Lower leg skin (tissue), 4 donors: ENCODE measurements around the gene PKD1. TPM values are rescaled to one million over a fixed set of nuclear protein-coding genes. Genes with fewer than 3 reads are reported as not detected.

ENCODE experiments used
- DNase-seq, 2 donors: peaks; one replicate each; pipeline ENCODE4 v3.0.0-alpha.2; 2019; ENCODE audit warnings: low spot score in 2 of 2
- H3K4me3 ChIP-seq: fragments of 200-600 bp; sonication (generic); 2 replicates; pipeline ENCODE4 v1.5.1; 2017; ENCODE audit warnings: mild to moderate bottlenecking, low read depth; ENCODE audit not compliant: poor library complexity, severe bottlenecking
- CTCF ChIP-seq, 3 donors: fragments of 450-650 bp; IDR thresholded peaks; one replicate each; pipeline ENCODE4 v1.5.1; 2016; ENCODE audit warnings: antibody characterized with exemption in 3 of 3, mild to moderate bottlenecking in 3 of 3, moderate library complexity in 2 of 3
- POLR2A ChIP-seq, 2 donors: fragments of 450-650 bp; IDR thresholded peaks; one replicate each; pipeline ENCODE4 v1.6.1; 2016 to 2017; ENCODE audit warnings: antibody characterized with exemption in 2 of 2, mild to moderate bottlenecking in 1 of 2, moderate library complexity in 1 of 2
- WGBS, 2 donors: methylation state at CpG; one replicate each; pipeline ENCODE4 v1.1.5; 2018; 5-methylcytosine and 5-hydroxymethylcytosine counted together
- intact Hi-C: fragments of 100-400 bp; cut with DNase I; formaldehyde crosslinking; loops from one replicate; pipeline ENCODE4 v1.15.0; 2023; ENCODE audit warnings: low total_unique reads
- total RNA-seq, 4 donors: library from RNA; depleted of rRNA; stranded (reverse); fragments of >200 nt; gene quantifications; one replicate each; pipeline ENCODE4 v1.1.0, GENCODE V29; 2016

Gene PKD1
- total RNA-seq, 4 donors from 2014 or later = 125 to 266 (median 192) TPM

GRCh38 chr16:2084895-2085625 lies 50.6 kb downstream of the PKD1 start:
- DNase-seq = no peak
- no peak overlapping the region for H3K4me3 ChIP-seq
- no peak for TF ChIP-seq CTCF (IDR thresholded peaks at IDR 0.05)
- no peak for TF ChIP-seq POLR2A (IDR thresholded peaks at IDR 0.05)
- 84 to 88% methylated on average over 29 of the region's 29 CpGs for WGBS, 2 donors
- intact Hi-C loops = loop anchor here (10.0 kb wide), 1 partner anchor 50 kb away; no protein-coding TSS in a partner anchor

DNA sequence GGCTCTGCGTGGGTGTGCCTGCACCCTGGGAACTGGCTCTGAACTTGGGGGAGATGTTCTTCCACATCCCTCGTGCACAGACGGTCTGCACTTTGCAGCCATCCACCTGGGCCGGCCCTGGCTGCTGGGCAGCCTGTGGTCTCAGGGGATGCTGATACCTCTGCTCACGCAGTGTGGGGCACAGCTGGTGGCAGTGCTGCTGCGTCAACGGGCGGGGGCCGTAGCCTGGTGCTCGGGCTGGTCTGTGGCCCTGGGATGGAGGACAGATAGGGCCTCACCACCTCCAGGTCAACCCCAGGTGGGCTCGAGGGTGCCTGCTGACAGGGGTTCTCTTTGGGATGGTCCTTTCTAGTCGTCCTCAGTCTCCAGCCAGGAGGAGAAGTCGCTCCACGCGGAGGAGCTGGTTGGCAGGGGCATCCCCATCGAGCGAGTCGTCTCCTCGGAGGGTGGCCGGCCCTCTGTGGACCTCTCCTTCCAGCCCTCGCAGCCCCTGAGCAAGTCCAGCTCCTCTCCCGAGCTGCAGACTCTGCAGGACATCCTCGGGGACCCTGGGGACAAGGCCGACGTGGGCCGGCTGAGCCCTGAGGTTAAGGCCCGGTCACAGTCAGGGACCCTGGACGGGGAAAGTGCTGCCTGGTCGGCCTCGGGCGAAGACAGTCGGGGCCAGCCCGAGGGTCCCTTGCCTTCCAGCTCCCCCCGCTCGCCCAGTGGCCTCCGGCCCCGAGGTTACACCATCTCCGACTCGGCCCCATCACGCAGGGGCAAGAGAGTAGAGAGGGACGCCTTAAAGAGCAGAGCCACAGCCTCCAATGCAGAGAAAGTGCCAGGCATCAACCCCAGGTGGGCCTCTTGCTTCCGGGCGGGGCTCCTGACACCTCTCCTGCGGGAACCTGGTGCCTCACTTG lies 51.6 kb downstream of the PKD1 start:
- no peak for DNase-seq
- no peak overlapping the region for H3K4me3 ChIP-seq
- intact Hi-C loops = loop anchor here (10.0 kb wide), 1 partner anchor 49 kb away; no protein-coding TSS in a partner anchor
- 87 to 88% methylated on average over 35 of the region's 44 CpGs for WGBS, 2 donors
- TF ChIP-seq CTCF (IDR thresholded peaks at IDR 0.05) (no peak), POLR2A (IDR thresholded peaks at IDR 0.05) (no peak)

DNA sequence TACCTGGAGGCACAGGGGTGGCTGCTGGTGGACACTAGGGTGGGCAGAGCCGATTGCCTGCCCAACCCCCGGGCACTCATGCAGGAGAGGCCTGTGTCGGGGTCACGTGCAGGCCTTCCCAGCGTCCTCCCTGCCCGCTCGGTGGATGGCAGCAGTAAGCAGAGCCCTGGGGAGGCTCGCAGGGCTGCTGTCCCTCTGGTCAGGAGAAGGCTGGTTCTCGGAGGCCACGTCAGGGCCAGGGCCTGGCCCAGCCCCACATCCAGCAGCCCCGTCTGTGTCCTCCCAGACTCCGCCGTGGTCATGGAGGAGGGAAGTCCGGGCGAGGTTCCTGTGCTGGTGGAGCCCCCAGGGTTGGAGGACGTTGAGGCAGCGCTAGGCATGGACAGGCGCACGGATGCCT lies 52.3 kb downstream of the PKD1 start:
- no peak overlapping the region for H3K4me3 ChIP-seq
- TF ChIP-seq CTCF (IDR thresholded peaks at IDR 0.05) (no peak), POLR2A (IDR thresholded peaks at IDR 0.05) (no peak)
- intact Hi-C loops = loop anchor here (10.0 kb wide), 1 partner anchor 49 kb away; no protein-coding TSS in a partner anchor
- DNase-seq = no peak
- 85 to 89% methylated on average over 7 to 19 of the region's 19 CpGs for WGBS, 2 donors

GRCh38 chr16:2082983-2083364 lies 52.7 kb downstream of the PKD1 start:
- TF ChIP-seq CTCF (IDR thresholded peaks at IDR 0.05) (no peak), POLR2A (IDR thresholded peaks at IDR 0.05) (no peak)
- WGBS, 2 donors = 57 to 75% methylated on average over 16 of the region's 16 CpGs
- DNase-seq = no peak
- H3K4me3 ChIP-seq = no peak overlapping the region
- intact Hi-C loops = loop anchor here (10.0 kb wide), 1 partner anchor 48 kb away; no protein-coding TSS in a partner anchor

DNA sequence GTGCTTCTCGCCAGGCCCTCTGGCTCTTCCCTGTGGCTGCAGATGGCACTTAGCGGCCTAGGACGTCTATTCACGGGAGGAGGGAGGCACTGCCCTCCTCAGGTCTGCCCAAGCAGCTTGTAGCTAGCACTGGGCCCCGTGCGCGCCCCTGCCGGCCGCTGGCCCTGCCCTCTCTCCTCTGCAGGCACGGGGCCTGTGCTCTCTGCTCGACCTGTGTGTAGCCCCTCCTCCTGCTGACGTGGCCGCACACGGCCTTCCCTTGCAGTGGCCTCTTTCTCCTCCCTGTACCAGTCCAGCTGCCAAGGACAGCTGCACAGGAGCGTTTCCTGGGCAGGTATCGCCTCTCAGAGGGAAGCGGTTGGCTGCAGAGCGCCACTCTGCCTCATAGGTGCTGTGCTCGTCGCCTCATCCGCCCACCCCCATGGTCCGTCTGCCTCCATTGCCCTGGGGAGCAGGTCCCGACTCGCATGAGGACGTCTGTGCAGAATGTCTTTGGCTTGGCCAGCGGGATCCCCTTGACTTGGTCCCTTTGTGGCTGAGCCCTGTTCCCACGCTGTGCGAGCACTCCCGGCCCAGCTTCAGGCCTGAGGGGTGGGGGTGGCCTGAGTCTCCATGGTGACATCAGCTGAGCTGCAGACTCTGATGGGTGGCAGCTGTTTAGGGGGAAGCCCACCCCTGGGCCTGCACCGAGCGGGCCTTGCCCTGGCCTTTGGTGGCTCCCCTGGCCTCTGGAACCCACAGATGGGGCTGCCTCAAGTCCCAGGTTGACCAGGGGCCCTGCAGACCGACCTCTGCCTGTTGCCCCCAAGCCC lies 53.3 kb downstream of the PKD1 start:
- TF ChIP-seq CTCF (IDR thresholded peaks at IDR 0.05) = no peak
- TF ChIP-seq POLR2A (IDR thresholded peaks at IDR 0.05) = no peak
- 66 to 76% methylated on average over 22 to 25 of the region's 32 CpGs for WGBS, 2 donors
- no peak for DNase-seq
- no peak overlapping the region for H3K4me3 ChIP-seq
- intact Hi-C loops = loop anchor here (10.0 kb wide), 1 partner anchor 48 kb away; no protein-coding TSS in a partner anchor
